Suprapubic skin (tissue), 4 donors: Measurements from ENCODE around the gene CFAP99. TPM values are rescaled to one million over a fixed set of nuclear protein-coding genes. Genes with fewer than 3 reads are reported as not detected.

ENCODE experiments used
- DNase-seq, 2 donors: peaks; one replicate each; pipeline ENCODE4 v3.0.0-alpha.2; 2019; ENCODE audit warnings: low spot score in 2 of 2
- H3K27ac ChIP-seq: fragments of 200-600 bp; sonication (generic); one replicate; pipeline ENCODE4 v1.5.1; 2019
- H3K27me3 ChIP-seq: fragments of 200-600 bp; sonication (generic); one replicate; pipeline ENCODE4 v1.5.1; 2019
- H3K36me3 ChIP-seq: fragments of 200-600 bp; sonication (generic); one replicate; pipeline ENCODE4 v1.5.1; 2019
- H3K4me1 ChIP-seq: fragments of 200-600 bp; sonication (generic); one replicate; pipeline ENCODE4 v1.5.1; 2019
- H3K4me3 ChIP-seq: fragments of 200-600 bp; sonication (generic); one replicate; pipeline ENCODE4 v1.5.1; 2019; ENCODE audit warnings: mild to moderate bottlenecking
- H3K9me3 ChIP-seq: fragments of 200-600 bp; sonication (generic); one replicate; pipeline ENCODE4 v1.5.1; 2019
- CTCF ChIP-seq, 2 donors: fragments of 200-600 bp in 1 of 2; fragments of 450-650 bp in 1 of 2; sonication (generic) in 1 of 2; IDR thresholded peaks; one replicate each; pipeline ENCODE4 v1.5.1; 2016 to 2019; ENCODE audit warnings: antibody characterized with exemption in 2 of 2, mild to moderate bottlenecking in 1 of 2, moderate library complexity in 1 of 2
- EP300 ChIP-seq: sonication (generic); formaldehyde crosslinking; IDR thresholded peaks from one replicate; pipeline ENCODE4 v1.6.1; 2017; ENCODE audit warnings: antibody characterized with exemption
- POLR2A ChIP-seq, 2 donors: fragments of 450-650 bp; IDR thresholded peaks; one replicate each; pipeline ENCODE4 v1.6.1; 2017; ENCODE audit warnings: antibody characterized with exemption in 2 of 2, mild to moderate bottlenecking in 2 of 2, moderate library complexity in 2 of 2
- POLR2AphosphoS5 ChIP-seq, 3 donors: sonication (generic); formaldehyde crosslinking; IDR thresholded peaks; one replicate each; pipeline ENCODE4 v1.6.1; 2017; ENCODE audit warnings: antibody characterized with exemption in 3 of 3
- WGBS: methylation state at CpG from one replicate; pipeline ENCODE4 v1.1.5; 2018; 5-methylcytosine and 5-hydroxymethylcytosine counted together
- total RNA-seq, 4 donors: library from RNA; depleted of rRNA; stranded (reverse); fragments of >200 nt; gene quantifications; one replicate each; pipeline ENCODE4 v1.1.0, GENCODE V29; 2016

The CFAP99 gene
- total RNA-seq, 4 donors from 2014 or later = not detected

- H3K36me3 ChIP-seq = peaks cover 14% of the 10 kb centered on the region
- 0% methylated on average over 14 of the region's 78 CpGs for WGBS
- no peak for DNase-seq
- peak overlapping the region; percentile 94 for H3K27ac ChIP-seq
- no peaks in the 10 kb centered on the region for H3K9me3 ChIP-seq
- H3K4me3 ChIP-seq = peak overlapping the region; percentile 99
- peaks cover 29% of the 10 kb centered on the region for H3K4me1 ChIP-seq
- TF ChIP-seq POLR2A (IDR thresholded peaks at IDR 0.05) = no peak
- TF ChIP-seq CTCF (IDR thresholded peaks at IDR 0.05) = no peak
- peak in 1 of 3 donors; percentile 3 for TF ChIP-seq POLR2AphosphoS5 (IDR thresholded peaks at IDR 0.05)
- no peak for TF ChIP-seq EP300
- no peaks in the 10 kb centered on the region for H3K27me3 ChIP-seq
Measured at GRCh38 chr4:2469192-2469984, 50.6 kb downstream of the CFAP99 start.

DNA sequence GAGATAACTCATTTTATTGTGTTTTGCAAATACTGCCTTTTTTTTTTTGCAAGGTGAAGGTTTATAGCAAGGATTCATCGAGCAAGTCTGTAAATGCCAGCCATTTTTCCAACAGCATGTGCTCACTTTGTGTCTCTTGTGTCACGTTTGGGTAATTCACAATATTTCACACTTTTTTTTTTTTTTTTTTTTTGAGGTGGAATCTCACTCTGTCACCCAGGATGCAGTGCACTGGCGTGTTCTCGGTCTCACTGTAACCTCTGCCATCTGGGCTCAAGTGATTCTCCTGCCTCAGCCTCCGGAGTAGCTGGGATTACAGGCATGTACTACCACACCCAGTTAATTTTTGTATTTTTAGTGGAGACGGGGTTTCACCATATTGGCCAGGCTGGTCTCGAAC lies 52.0 kb downstream of the CFAP99 start:
- H3K27ac ChIP-seq = no peak overlapping the region
- 84% methylated on average over 7 of the region's 7 CpGs for WGBS
- H3K36me3 ChIP-seq = peaks cover 16% of the 10 kb centered on the region
- no peak for TF ChIP-seq POLR2A (IDR thresholded peaks at IDR 0.05)
- TF ChIP-seq CTCF (IDR thresholded peaks at IDR 0.05) = no peak
- no peak for TF ChIP-seq POLR2AphosphoS5 (IDR thresholded peaks at IDR 0.05)
- TF ChIP-seq EP300 = no peak
- H3K27me3 ChIP-seq = no peaks in the 10 kb centered on the region
- no peaks in the 10 kb centered on the region for H3K9me3 ChIP-seq
- no peak for DNase-seq
- peak overlapping the region; percentile 99 for H3K4me3 ChIP-seq
- peaks cover 29% of the 10 kb centered on the region for H3K4me1 ChIP-seq

DNA sequence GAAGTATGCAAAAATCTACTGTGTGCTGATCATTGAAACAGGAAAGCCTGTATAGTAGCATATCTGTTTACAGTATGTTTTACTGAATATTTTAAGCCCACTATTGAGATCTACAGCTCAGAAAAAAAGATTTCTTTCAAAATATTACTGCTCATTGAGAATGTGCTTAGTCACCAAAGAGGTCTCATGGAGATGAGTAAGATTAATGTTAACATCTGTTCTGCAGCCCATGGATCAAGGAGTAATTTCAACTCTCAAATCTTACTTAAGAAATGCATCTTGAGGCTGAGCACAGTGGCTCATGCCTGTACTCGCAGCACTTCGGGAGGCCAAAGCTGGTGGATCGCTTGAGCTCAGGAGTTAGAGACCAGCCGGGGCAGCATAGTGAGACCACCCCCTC lies 53.4 kb downstream of the CFAP99 start:
- Histone ChIP-seq H3K27ac (no peak overlapping the region), H3K27me3 (no peaks in the 10 kb centered on the region), H3K4me3 (no peak overlapping the region), H3K4me1 (peaks cover 38% of the 10 kb centered on the region), H3K36me3 (peaks cover 16% of the 10 kb centered on the region), H3K9me3 (no peaks in the 10 kb centered on the region)
- TF ChIP-seq POLR2A (IDR thresholded peaks at IDR 0.05) (no peak), CTCF (IDR thresholded peaks at IDR 0.05) (no peak), EP300 (no peak), POLR2AphosphoS5 (IDR thresholded peaks at IDR 0.05) (no peak)
- 88% methylated on average over 4 of the region's 4 CpGs for WGBS
- no peak for DNase-seq

DNA sequence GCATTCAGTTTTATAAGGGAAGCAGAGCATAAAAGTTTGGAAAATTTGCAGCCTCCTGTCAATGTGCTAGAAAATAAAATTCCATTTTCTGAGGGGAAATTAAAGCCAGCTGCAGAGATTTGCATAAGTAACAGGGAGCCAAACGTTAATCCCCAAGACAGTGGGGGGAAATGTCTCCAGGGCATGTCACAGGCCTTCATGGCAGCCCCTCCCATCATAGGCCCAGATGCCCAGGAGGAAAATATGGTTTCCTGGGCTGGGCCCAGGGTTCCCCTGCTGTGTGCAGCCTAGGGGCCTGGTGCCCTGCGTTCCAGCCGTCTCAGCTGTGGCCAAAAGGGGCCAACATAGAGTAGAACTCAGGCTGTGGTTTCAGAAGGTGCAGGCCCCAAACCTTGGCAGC lies 59.5 kb downstream of the CFAP99 start:
- Histone ChIP-seq H3K4me1 (peaks cover 52% of the 10 kb centered on the region), H3K27me3 (no peaks in the 10 kb centered on the region), H3K36me3 (peaks cover 9% of the 10 kb centered on the region), H3K9me3 (no peaks in the 10 kb centered on the region), H3K4me3 (no peak overlapping the region), H3K27ac (no peak overlapping the region)
- DNase-seq = no peak
- WGBS = 23% methylated on average over 3 of the region's 3 CpGs
- no peak for TF ChIP-seq POLR2AphosphoS5 (IDR thresholded peaks at IDR 0.05)
- TF ChIP-seq CTCF (IDR thresholded peaks at IDR 0.05) = no peak

DNA sequence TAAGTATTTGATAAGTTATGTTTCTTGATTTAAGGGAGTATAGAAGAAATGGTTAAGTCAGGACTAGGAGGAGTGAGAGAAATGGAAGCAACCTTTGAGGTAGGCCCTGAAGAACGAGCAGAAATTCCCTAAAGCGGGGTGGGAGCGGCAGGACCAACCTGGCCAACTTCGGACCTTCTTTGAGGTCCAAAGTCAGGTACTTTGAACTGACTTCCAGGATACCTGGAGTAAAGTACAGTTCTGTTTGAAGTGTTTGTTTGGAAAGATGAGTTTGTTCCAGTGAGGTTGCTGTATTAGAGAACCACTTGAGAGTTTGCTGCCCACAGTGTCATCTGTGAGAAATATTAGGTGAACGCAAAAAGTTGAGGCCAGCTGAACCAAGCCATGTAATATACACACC lies 61.9 kb downstream of the CFAP99 start:
- TF ChIP-seq POLR2AphosphoS5 (IDR thresholded peaks at IDR 0.05) (no peak), CTCF (IDR thresholded peaks at IDR 0.05) (no peak), POLR2A (IDR thresholded peaks at IDR 0.05) (no peak), EP300 (no peak)
- H3K4me1 ChIP-seq = peaks cover 72% of the 10 kb centered on the region
- WGBS = 96% methylated on average over 5 of the region's 5 CpGs

More for the DNA sequence above, 61.9 kb downstream of the CFAP99 start:
- H3K36me3 ChIP-seq = no peaks in the 10 kb centered on the region
- no peak for DNase-seq
- H3K27me3 ChIP-seq = no peaks in the 10 kb centered on the region
- no peaks in the 10 kb centered on the region for H3K9me3 ChIP-seq
- H3K4me3 ChIP-seq = no peak overlapping the region
- H3K27ac ChIP-seq = no peak overlapping the region
